Measurements from ENCODE around the gene NLRC4. TPM values are rescaled to one million over a fixed set of nuclear protein-coding genes. Genes with fewer than 3 reads are reported as not detected.

Gene NLRC4
- total RNA-seq: not detected

GRCh38 chr2:32264422-32265105 is at the start of gene NLRC4:
TSS of gene NLRC4 (minus strand) at chr2:32264886. CDS start at chr2:32256775, 8,111 bp downstream.

GRCh38 chr2:32277674-32278477 is 13.2 kb upstream of the NLRC4 start, which contains the start of gene YIPF4:
TSS of gene YIPF4 (plus strand) at chr2:32277904. CDS start at chr2:32278156, 252 bp downstream.

Small RNA genes within 50 kb of the gene (small RNA-seq; reads per million reads assigned to genes)
- 5.8 to 6.8 reads per million in 2 donors for gene RNU6-647P

Other genes with a start within 250 kb of the NLRC4 start
- 10 to 100 TPM; 37.5 to 61.6 TPM for gene DPY30, start 225.1 kb downstream of the NLRC4 start, total RNA-seq
- gene SPAST, start 201.3 kb downstream of the NLRC4 start, total RNA-seq: 10 to 100 TPM; 21.6 to 23.4 TPM
- gene SLC30A6, start 99.0 kb downstream of the NLRC4 start, total RNA-seq: 10 to 100 TPM; 19.6 to 26.0 TPM
- 10 to 100 TPM in 1 of 2 donors, 1 to 10 TPM in 1; 8.7 to 12.4 TPM for gene YIPF4, start 13.0 kb upstream of the NLRC4 start, total RNA-seq
- gene BIRC6, start 92.1 kb upstream of the NLRC4 start, total RNA-seq: 100 to 1,000 TPM; 106 to 139 TPM